Trophoblast cell (in vitro differentiated cells and primary cell): Measurements from ENCODE around the gene RARA.
A peak's percentile ranks its signal among the peaks of the same experiment; 100 is the strongest.

ENCODE experiments used
- DNase-seq, 2 donors: peaks; one replicate each; pipeline ENCODE4 v3.0.0-alpha.2; 2016
- H2AFZ ChIP-seq: 2 replicates; pipeline ENCODE4 v1.6.1; 2013; ENCODE audit warnings: low read length, moderate library complexity, mild to moderate bottlenecking; ENCODE audit not compliant: insufficient read depth, poor library complexity
- H2AK5ac ChIP-seq: 2 replicates; pipeline ENCODE4 v1.6.1; 2013; ENCODE audit warnings: mild to moderate bottlenecking, low read length
- H2BK120ac ChIP-seq: 2 replicates; pipeline ENCODE4 v1.6.1; 2013; ENCODE audit warnings: low read length, mild to moderate bottlenecking, moderate library complexity; ENCODE audit not compliant: insufficient read depth, poor library complexity
- H2BK12ac ChIP-seq: 2 replicates; pipeline ENCODE4 v1.6.1; 2013; ENCODE audit warnings: mild to moderate bottlenecking, low read length, moderate library complexity
- H2BK5ac ChIP-seq: 2 replicates; pipeline ENCODE4 v1.6.1; 2013; ENCODE audit warnings: low read length, low read depth, moderate library complexity, mild to moderate bottlenecking; ENCODE audit not compliant: poor library complexity
- H3K14ac ChIP-seq: 2 replicates; pipeline ENCODE4 v1.6.1; 2013; ENCODE audit warnings: mild to moderate bottlenecking, low read length
- H3K18ac ChIP-seq: 2 replicates; pipeline ENCODE4 v1.6.1; 2013; ENCODE audit warnings: mild to moderate bottlenecking, low read length
- H3K23ac ChIP-seq: 2 replicates; pipeline ENCODE4 v1.6.1; 2013; ENCODE audit warnings: low read length
- H3K27ac ChIP-seq: 2 replicates; pipeline ENCODE4 v1.5.1; 2013; ENCODE audit warnings: low read depth, mild to moderate bottlenecking, inconsistent platforms, low read length, moderate library complexity
- H3K27me3 ChIP-seq: 2 replicates; pipeline ENCODE4 v1.6.1; 2013; ENCODE audit warnings: inconsistent platforms, mild to moderate bottlenecking, low read length, moderate library complexity; ENCODE audit not compliant: insufficient read depth
- H3K36me3 ChIP-seq, 2 experiments: 1 replicate in 1 of 2; 2 replicates in 1 of 2; pipeline ENCODE4 v1.6.1; 2013; ENCODE audit warnings: low read length in 2 of 2, mild to moderate bottlenecking in 2 of 2, moderate library complexity in 1 of 2; ENCODE audit not compliant: insufficient read depth in 2 of 2, control insufficient read depth in 1 of 2
- H3K4ac ChIP-seq: 2 replicates; pipeline ENCODE4 v1.6.1; 2013; ENCODE audit warnings: low read depth, mild to moderate bottlenecking, low read length, moderate library complexity
- H3K4me1 ChIP-seq, 2 experiments: 1 replicate in 1 of 2; 2 replicates in 1 of 2; pipeline ENCODE4 v1.6.1; 2013; ENCODE audit warnings: low read length in 2 of 2, mild to moderate bottlenecking in 2 of 2, moderate library complexity in 1 of 2; ENCODE audit not compliant: insufficient read depth in 2 of 2, control insufficient read depth in 1 of 2
- H3K4me2 ChIP-seq: 2 replicates; pipeline ENCODE4 v1.6.1; 2013; ENCODE audit warnings: inconsistent platforms, mild to moderate bottlenecking, low read length, moderate library complexity
- H3K4me3 ChIP-seq: 2 replicates; pipeline ENCODE4 v1.5.1; 2013; ENCODE audit warnings: mild to moderate bottlenecking, low read depth, low read length, inconsistent platforms
- H3K79me1 ChIP-seq: one replicate; pipeline ENCODE4 v1.6.1; 2013; ENCODE audit warnings: low read length
- H3K79me2 ChIP-seq: 2 replicates; pipeline ENCODE4 v1.6.1; 2013; ENCODE audit warnings: low read length, mild to moderate bottlenecking; ENCODE audit not compliant: control insufficient read depth, insufficient read depth, poor library complexity
- H3K9ac ChIP-seq: 2 replicates; pipeline ENCODE4 v1.6.1; 2013; ENCODE audit warnings: mild to moderate bottlenecking, low read length
- H3K9me3 ChIP-seq: 2 replicates; pipeline ENCODE4 v1.6.1; 2013; ENCODE audit warnings: low read depth, mild to moderate bottlenecking, control low read depth, inconsistent platforms, low read length; ENCODE audit not compliant: insufficient read depth
- H4K12ac ChIP-seq: 2 replicates; pipeline ENCODE4 v1.6.1; 2013; ENCODE audit warnings: low read depth, mild to moderate bottlenecking, low read length, moderate library complexity
- H4K8ac ChIP-seq: 2 replicates; pipeline ENCODE4 v1.6.1; 2013; ENCODE audit warnings: low read depth, mild to moderate bottlenecking, low read length, moderate library complexity
- H4K91ac ChIP-seq: one replicate; pipeline ENCODE4 v1.6.1; 2013; ENCODE audit warnings: low read depth, mild to moderate bottlenecking, low read length, moderate library complexity
- WGBS: extraction: QIAGEN DNeasy Blood & Tissue Kit; methylation state at CpG from one replicate; pipeline ENCODE4 v1.1.7; 2013; ENCODE audit warnings: missing lambda C conversion rate; ENCODE audit not compliant: insufficient read length, insufficient coverage; ENCODE audit errors: extremely low coverage; 5-methylcytosine and 5-hydroxymethylcytosine counted together

Gene RARA

DNA sequence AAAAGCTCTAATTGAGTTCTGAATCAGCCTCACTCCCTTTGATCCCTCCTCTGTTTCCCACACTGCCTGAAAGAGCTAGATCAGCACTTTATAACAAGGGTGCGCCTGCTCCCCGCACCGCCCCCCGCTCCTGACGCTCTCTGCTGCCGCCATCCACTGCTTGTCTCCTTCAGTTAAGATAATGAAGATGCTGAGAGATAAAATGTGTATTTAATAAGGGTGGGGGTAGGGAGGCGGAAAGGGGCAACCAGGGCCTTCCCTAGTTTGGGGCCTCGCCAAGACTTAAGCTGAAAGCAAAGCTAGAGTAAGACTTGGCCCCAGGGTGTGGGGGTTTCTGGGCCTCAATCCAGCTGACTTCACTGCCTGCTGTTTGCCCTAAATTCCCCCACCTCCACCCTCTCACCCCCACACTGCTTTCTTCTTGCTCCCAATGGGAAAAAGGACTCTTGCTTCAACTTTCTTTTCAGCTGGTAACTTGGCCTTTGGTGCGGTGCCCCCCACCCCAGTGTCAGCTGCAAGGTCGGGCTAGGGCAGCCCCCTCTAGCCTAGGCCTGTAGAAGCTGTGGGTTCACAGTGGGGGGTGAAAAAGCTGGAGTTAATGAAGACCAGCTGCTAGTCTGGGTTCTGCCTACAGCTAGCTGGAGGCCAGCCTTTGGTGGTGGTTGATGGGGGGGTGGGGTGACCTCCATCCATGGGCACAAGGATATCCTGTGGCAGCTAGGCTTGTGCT is 1.8 kb upstream of the RARA start:
- Histone ChIP-seq H2BK12ac (no peak overlapping the region), H3K4me2 (no peak overlapping the region), H3K9ac (no peak overlapping the region), H3K4me3 (no peak overlapping the region), H3K4ac (no peak overlapping the region), H3K79me1 (peaks cover 4% of the 10 kb centered on the region), H3K36me3 (peaks cover 6 to 10% of the 10 kb centered on the region in 2 experiments), H3K14ac (no peak overlapping the region), H3K27me3 (no peaks in the 10 kb centered on the region), H4K91ac (no peak overlapping the region), H2BK120ac (no peak overlapping the region), H2AK5ac (no peak overlapping the region), H3K79me2 (no peaks in the 10 kb centered on the region), H3K4me1 (peaks cover 21 to 26% of the 10 kb centered on the region in 2 experiments), H2BK5ac (no peak overlapping the region), H2AFZ (no peak overlapping the region), H3K18ac (peak overlapping the region; percentile 30), H3K27ac (no peak overlapping the region), H3K9me3 (no peaks in the 10 kb centered on the region), H3K23ac (no peak overlapping the region), H4K12ac (no peak overlapping the region), H4K8ac (no peak overlapping the region)
- no peak for DNase-seq
- WGBS, result no CpG with 5 or more reads among the region's 10 CpGs

DNA sequence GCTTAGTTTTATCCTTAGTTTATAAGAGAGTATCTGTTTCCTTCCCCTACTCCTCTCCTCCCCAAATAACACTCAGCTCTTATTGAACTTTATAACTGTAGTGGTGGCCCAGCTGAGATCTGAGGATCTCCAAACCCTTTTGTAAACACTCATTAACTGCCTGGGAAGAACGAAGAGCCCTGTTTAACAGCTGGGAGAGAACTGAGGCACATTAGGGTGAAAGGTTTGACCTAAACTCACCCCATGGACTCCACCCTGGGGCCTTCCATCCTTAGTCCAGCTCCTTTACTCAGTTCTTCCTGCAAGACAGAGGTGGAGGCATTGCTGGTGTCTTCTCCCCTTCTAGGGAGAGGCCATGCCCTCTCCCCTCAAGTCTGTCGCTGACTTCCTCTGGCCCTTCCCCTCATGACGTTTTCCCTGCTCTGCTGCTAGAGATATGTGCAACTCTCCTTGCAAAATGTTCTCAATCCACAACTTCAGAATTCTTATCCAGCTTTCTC is 1.2 kb upstream of the RARA start:
- H3K36me3 ChIP-seq, result peaks cover 3 to 8% of the 10 kb centered on the region in 2 experiments
- no peak overlapping the region for H3K4ac ChIP-seq
- H3K9ac ChIP-seq, result no peak overlapping the region
- H2BK5ac ChIP-seq, result no peak overlapping the region
- H3K79me2 ChIP-seq, result no peaks in the 10 kb centered on the region
- no peak overlapping the region for H3K4me3 ChIP-seq
- no peaks in the 10 kb centered on the region for H3K9me3 ChIP-seq
- no peak overlapping the region for H2AK5ac ChIP-seq
- no peaks in the 10 kb centered on the region for H3K27me3 ChIP-seq
- no peak for DNase-seq
- H3K4me2 ChIP-seq, result no peak overlapping the region
- H3K23ac ChIP-seq, result no peak overlapping the region
- H2AFZ ChIP-seq, result no peak overlapping the region
- H3K27ac ChIP-seq, result no peak overlapping the region
- H3K79me1 ChIP-seq, result peaks cover 4% of the 10 kb centered on the region
- H4K8ac ChIP-seq, result no peak overlapping the region
- H2BK120ac ChIP-seq, result no peak overlapping the region
- no peak overlapping the region for H3K14ac ChIP-seq
- H2BK12ac ChIP-seq, result no peak overlapping the region
- H3K4me1 ChIP-seq, result peaks cover 21 to 26% of the 10 kb centered on the region in 2 experiments
- H3K18ac ChIP-seq, result no peak overlapping the region
- H4K12ac ChIP-seq, result no peak overlapping the region
- no CpG with 5 or more reads among the region's 3 CpGs for WGBS
- no peak overlapping the region for H4K91ac ChIP-seq

DNA sequence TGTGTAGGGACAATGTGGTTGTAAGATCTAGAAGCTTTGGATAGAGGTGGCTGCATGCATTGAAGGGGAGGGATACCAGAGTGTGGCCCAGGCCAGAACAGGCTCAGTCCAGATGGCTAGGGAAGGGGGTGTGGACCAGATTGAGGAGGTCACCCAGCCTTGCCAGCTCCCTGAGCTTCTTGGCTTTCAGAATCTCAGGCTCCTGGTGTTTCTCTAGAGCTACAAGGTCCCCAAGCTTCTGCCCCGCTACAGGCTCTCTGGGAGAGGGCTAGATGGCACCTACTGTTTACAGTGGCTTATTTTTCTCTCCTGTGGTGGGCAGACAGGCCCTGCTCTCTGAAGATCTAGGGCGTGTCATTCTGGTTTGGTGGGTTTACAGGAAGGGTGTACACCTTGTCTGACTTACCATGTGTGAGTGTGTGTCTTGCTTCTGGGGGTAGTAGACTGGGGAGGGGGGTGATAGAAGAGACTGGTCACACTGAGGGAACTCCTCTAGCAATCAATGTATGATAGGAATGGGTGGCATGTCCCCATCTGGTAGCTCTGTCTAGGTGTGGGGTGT is 1.1 kb downstream of the RARA start:
- no peak overlapping the region for H2BK12ac ChIP-seq
- no peak overlapping the region for H4K8ac ChIP-seq
- H3K4me3 ChIP-seq, result no peak overlapping the region
- peak overlapping the region; percentile 75 for H3K4me2 ChIP-seq
- no peak overlapping the region for H2BK5ac ChIP-seq
- no CpG with 5 or more reads among the region's 2 CpGs for WGBS
- H3K79me2 ChIP-seq, result no peaks in the 10 kb centered on the region
- H2AK5ac ChIP-seq, result no peak overlapping the region
- no peak overlapping the region for H3K9ac ChIP-seq
- H2BK120ac ChIP-seq, result no peak overlapping the region
- H4K91ac ChIP-seq, result no peak overlapping the region
- no peak overlapping the region for H3K14ac ChIP-seq
- peaks cover 4% of the 10 kb centered on the region for H3K79me1 ChIP-seq
- peaks cover 1% of the 10 kb centered on the region for H3K9me3 ChIP-seq
- no peak overlapping the region for H3K23ac ChIP-seq
- no peak overlapping the region for H3K4ac ChIP-seq
- no peak overlapping the region for H2AFZ ChIP-seq
- no peaks in the 10 kb centered on the region for H3K36me3 ChIP-seq
- no peak overlapping the region for H4K12ac ChIP-seq
- peaks cover 21 to 26% of the 10 kb centered on the region in 2 experiments for H3K4me1 ChIP-seq
- no peak overlapping the region for H3K18ac ChIP-seq
- H3K27me3 ChIP-seq, result no peaks in the 10 kb centered on the region
- H3K27ac ChIP-seq, result no peak overlapping the region
- DNase-seq, result no peak

DNA sequence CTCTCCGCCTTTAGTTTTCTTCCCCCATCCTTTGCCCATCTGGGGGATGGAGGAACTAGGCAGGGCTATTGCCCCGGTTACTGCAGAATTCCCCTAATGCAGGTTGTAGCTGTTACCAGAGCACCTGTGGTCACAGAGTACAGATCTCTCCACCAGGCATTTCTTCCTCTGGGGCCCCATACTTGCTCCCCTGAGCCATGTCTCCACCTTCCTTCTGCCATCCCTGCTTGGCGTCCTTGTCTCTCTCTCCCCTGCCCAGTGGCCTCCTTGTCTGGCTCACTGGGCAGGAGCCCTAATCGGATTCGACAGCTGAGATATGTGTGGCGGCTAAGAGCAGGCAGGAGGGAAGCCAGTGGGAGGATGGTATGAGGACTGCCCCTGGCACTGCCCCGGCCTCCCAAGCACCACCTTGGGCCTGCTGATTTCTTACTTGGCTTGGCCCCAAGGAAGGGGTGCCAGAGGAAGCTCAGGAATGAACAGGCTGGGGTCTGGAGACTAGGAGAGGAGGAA is 2.0 kb downstream of the RARA start:
- H3K23ac ChIP-seq, result no peak overlapping the region
- H3K4me1 ChIP-seq, result peaks cover 26 to 32% of the 10 kb centered on the region in 2 experiments
- no peak overlapping the region for H3K14ac ChIP-seq
- no peak overlapping the region for H3K18ac ChIP-seq
- H3K79me1 ChIP-seq, result peaks cover 4% of the 10 kb centered on the region
- no peak overlapping the region for H3K9ac ChIP-seq
- no CpG with 5 or more reads among the region's 7 CpGs for WGBS
- no peak overlapping the region for H3K4ac ChIP-seq
- H2BK12ac ChIP-seq, result no peak overlapping the region
- peaks cover 1% of the 10 kb centered on the region for H3K9me3 ChIP-seq
- H3K27me3 ChIP-seq, result no peaks in the 10 kb centered on the region
- no peak overlapping the region for H2AFZ ChIP-seq
- no peaks in the 10 kb centered on the region for H3K79me2 ChIP-seq
- H3K4me2 ChIP-seq, result no peak overlapping the region
- peak overlapping the region; percentile 11 for H2AK5ac ChIP-seq
- no peak overlapping the region for H2BK120ac ChIP-seq
- H3K4me3 ChIP-seq, result no peak overlapping the region
- H3K36me3 ChIP-seq, result no peaks in the 10 kb centered on the region
- H2BK5ac ChIP-seq, result no peak overlapping the region
- H4K12ac ChIP-seq, result no peak overlapping the region
- H4K8ac ChIP-seq, result no peak overlapping the region
- no peak overlapping the region for H3K27ac ChIP-seq
- H4K91ac ChIP-seq, result no peak overlapping the region
- DNase-seq, result no peak
